Measurements from ENCODE around the gene NFAM1.

DNA sequence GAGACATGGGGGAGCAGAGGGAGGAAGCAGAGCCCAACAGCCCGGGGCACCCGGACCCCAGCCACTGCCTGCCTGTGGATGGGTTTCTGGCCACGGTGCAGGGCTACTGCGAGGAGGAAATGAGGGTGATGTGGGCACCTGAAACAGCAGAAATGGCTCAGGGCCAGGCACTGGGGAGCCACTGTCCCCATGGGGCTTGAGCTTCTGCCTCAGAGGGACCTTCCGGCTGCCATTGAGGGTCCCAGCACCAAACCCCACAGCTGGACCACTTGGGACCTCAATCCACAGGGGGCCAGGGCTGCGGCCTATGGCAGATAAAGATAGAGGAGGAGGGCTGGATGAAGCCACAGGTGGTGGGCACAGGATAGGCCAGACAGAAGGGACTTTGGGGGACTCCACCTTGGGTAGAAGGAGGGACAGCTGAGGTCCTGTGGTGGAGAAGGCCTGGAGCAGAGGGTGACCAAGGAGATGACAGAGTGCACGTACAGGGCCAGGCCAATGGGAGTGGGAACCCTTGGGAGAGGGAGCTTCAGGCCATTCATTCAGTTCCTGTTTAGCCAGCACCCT lies 48.3 kb downstream of the NFAM1 start:
- TF ChIP-seq, protein P1, sequence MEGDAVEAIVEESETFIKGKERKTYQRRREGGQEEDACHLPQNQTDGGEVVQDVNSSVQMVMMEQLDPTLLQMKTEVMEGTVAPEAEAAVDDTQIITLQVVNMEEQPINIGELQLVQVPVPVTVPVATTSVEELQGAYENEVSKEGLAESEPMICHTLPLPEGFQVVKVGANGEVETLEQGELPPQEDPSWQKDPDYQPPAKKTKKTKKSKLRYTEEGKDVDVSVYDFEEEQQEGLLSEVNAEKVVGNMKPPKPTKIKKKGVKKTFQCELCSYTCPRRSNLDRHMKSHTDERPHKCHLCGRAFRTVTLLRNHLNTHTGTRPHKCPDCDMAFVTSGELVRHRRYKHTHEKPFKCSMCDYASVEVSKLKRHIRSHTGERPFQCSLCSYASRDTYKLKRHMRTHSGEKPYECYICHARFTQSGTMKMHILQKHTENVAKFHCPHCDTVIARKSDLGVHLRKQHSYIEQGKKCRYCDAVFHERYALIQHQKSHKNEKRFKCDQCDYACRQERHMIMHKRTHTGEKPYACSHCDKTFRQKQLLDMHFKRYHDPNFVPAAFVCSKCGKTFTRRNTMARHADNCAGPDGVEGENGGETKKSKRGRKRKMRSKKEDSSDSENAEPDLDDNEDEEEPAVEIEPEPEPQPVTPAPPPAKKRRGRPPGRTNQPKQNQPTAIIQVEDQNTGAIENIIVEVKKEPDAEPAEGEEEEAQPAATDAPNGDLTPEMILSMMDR (IDR thresholded peaks at IDR 0.05) = no peak
- TF ChIP-seq POLR2A (IDR thresholded peaks at IDR 0.05) (no peak), POLR2AphosphoS5 (IDR thresholded peaks at IDR 0.05) (no peak)
